ENCODE data around the gene CEP295NL.
A peak's percentile ranks its signal among the peaks of the same experiment; 100 is the strongest.
"Not testable (repeated sequence)": the region's sequence is repeated elsewhere in the genome, so short reads cannot be mapped to it uniquely, and the experiment has no call there.

The CEP295NL gene

DNA sequence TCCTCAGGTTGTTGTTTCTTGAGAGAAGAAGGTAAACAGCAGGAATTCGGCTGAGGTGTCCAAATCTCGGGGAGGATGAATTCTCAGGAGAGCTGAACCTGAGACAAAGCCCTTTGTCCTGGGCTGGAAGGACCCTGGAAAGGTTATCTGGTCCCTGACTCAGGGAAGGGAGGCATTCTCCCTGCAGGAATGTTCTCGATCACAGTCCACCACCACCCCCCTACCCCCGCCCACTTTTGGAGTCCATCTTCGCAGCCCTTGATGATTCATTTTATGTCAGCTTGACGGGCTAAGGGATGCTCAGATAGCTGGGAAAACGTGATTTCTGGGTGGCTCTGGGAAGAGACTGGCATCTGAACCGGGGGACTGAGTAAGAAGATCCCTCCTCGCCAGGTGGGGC is 1.4 kb upstream of the CEP295NL start:
- DNase-seq: no peak

DNA sequence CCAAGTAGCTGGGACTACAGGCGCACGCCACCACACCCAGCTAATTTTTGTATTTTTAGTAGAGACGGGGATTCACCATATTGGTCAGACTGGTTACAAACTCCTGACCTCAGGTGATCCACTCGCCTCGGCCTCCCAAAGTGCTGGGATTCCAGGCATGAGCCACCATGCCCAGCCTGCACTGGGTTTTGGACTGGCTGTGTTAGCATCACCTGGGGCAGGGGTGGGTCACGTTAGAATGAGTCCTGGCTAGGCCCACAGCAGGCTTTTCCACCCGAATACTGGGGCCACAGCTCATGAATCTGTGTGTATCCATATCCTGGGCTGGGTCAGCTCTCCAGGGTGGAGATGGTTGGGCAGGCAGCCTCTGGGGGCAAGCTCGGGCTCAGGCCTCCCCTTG is 770 bp downstream of the CEP295NL start:
- not testable (repeated sequence) for DNase-seq

DNA sequence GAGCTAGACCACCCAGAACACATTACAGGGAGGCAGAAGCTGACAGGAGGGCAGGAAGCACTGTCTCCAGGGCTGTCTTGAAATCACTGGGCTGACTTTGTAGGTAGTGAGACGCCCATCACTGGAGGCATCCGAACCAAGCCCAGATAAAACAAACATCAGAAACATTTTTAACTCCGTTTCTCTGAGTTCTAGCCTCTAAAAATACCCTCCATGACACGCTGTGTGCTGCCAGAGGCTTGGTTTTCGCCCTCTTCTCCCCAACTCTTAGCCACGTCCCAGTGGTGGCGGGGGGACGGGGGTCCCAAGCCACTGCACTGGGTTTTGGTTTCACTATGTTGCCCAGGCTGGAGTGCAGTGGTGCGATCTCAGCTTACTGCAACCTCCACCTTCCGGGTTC is 1.2 kb downstream of the CEP295NL start:
- no peak for DNase-seq

DNA sequence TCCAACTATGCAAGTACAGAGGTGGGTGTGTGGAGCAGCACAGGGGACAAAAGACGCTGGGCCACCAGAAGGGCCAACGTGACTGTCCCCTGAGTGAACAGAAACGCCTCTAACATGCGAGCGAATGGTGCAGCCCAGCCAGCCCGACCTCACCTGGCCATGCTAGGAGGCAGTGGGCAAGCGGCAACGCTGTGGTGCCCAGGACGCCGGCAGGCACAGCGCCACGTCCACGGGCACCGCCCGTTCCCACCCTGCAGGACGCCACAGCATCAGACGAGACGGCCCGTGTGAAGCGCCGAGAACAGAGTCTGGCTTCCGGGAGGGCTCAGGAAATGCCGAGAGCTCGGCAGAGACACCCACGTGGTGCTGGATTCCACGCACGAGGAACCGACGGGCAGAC is 2.2 kb downstream of the CEP295NL start:
- no peak for DNase-seq

DNA sequence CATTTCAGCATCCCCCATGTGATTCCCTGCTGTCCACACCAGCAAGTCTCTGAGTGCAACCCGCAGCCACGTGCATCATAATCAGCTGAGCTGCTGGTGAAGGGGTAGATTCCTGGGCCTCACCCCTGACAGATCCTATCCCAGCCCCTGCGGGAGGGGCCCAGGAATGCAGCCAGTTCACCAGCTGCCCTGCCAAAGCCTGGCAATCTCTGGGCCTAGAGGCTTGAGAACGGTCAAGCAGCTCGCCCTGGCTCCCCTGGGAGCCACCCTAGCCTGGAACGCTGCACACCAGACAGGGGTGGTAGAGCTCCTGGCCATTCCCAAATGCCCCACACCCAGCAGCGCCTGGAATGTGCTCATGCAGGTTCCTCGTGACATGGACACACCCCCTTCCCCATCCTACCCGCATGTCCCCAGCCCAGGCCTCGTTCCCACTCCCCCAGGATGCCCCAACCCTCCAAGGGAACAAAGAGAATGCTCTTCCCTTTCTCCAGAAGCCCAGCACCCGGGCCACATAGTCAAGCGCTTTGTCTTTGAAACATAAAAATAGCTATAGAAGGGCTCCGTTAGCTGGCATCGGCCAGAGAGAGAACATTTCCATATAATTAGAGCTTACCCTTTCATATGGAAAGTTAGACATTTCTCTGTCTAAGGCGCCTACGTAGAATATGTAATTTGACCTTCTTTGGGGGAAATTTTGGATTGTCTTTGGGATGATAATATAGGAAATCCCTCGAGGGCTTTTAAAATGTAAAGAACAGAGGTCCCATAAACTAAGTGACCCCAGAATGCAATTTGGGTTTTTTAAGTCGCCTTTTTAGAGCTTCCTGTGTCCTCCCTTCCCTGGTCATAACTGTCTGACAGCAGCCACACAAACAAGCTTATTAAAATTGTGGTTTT is 3.4 kb downstream of the CEP295NL start:
- no peak for DNase-seq

GRCh38 chr17:78898947-78899346 is 4.1 kb downstream of the CEP295NL start:
- DNase-seq: no peak

GRCh38 chr17:78898075-78898836 is 4.7 kb downstream of the CEP295NL start:
- DNase-seq: no peak

GRCh38 chr17:78897664-78898047 is 5.3 kb downstream of the CEP295NL start:
- no peak for DNase-seq

DNA sequence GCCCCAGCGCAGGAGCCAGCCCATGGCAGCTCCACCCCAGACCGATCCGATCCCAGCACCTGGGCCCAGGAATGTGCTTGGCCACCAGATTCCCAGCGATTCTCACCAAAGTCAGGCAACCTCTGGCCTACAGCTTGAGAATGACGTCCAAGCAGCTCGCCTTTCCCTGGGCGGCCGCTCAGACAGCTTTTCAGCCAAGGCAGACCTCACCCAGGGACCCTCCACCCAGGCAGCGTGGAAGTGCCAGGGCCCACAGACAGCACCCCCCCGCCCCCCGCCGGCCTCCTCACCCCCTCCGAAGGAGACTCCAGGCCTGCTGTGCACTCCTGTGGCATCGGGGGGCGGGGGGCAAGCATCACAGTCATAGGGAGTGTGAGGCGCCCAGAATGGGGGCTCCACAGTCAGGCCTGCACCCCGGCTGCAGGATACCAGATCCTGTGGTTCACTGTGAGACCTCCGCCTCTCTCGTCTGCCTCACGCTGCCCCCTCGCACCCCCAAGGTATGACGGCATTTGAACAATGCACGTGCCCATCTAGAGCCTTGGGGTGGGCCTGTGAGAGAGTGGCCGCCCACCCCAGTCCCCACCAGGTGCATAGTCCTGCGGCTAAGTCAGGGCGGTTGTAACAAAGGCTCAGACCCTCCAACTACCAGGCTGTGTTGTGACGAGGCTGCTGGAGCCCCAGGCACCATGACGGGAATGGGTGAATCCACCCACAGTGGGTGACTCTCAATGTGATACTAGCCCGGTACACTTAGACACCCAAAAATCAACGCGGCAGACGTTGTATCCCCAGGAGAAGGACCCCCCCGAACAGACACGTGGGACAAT is 6.0 kb downstream of the CEP295NL start:
- DNase-seq: no peak

GRCh38 chr17:78896091-78896833 is 6.7 kb downstream of the CEP295NL start:
- DNase-seq: no peak

DNA sequence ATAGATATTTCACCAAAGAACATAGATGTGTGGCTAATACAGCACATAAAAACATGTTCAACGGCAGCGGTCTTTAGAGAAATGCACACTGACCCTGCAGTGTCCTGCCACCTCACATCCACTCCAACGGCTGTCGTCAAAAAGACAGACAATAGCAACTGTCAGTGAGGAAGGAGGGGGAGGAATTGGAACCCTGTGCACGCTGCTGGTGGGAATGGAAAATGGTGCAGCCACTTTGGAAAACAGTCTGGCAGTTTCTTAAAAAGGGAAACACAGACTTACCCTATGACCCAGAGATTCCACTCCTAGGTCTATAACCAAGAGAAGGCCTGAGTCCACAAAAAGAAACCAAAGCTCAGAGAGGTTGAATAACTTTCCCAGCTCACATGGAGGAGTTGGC is 7.7 kb downstream of the CEP295NL start:
- DNase-seq: no peak

DNA sequence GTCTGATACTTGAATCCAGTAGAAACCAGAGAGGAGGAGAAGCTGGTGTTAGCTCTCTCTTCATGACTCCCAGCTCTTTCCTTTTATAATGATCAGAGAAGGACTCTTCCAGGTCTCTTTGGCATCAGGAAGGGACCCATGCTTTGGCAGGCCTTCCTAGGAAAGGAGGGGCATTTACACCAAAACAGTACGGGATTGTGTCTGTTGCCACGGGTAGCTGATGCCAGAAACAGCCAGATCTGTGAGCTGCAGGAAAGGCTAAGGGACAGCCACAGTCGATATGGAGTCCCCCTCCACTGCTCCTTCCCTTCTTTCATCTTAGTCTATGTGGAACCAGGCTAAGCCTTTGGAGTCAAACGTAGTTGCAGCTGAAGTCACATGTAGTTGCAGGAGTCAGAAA is 9.3 kb downstream of the CEP295NL start:
- DNase-seq: no peak

GRCh38 chr17:78892936-78893379 is 10.0 kb downstream of the CEP295NL start:
- DNase-seq: peak; percentile 49

GRCh38 chr17:78892520-78892919 is 10.5 kb downstream of the CEP295NL start:
- DNase-seq: no peak

DNA sequence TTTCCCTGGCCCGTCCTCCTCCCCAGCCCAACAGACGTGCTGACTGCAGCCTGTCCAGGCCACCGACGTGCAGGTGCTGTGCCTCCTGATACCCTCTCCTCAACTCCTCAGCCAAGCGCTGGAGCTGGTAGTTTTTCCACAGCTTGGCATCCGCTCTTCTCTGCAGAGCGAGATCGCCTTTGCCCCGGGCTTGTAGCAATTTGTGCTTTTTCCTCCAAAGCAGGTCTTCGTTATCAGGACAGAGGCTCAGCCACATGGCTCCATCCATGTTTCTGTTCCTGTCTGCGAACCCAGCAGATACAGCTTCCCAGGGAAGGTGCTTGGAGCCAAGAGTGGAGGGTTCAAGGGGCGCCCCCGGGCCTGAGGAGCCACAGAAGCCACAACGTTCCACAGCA is 10.9 kb downstream of the CEP295NL start:
- no peak for DNase-seq

DNA sequence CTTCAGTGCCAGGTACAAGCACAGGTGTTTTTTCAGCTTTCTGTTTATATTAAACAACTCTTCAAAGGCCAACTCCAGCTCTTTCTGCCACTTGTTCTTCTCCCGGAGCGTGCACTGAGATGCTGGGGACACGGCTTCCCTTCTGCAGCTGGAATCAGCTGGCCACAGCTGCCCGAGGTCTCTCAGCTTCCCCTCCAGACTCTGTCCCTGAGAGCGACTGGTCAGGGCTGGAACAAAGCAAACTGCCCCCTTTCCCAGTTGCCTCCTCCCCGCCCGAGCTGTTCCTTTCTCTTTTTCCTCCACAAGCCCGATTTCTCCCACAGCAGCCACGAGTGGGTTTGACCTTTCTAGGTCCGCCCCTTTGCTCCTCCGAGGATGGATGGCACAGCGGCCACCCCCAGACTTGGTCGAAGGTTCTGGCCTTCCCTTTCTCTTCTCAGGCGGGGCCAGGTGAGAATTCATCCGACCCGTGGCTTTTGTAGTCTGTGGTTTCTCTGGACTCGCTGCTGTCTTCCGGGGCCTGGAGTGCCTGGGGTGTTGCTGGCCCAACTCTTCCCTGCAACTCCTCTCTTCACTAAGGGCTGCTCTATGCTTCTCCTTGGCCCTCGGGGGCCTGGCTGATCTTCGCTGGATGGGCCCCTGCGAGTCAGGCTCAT is 11.5 kb downstream of the CEP295NL start:
- DNase-seq: no peak

- peak; percentile 83 for DNase-seq
Observed at GRCh38 chr17:78890498-78890897, 12.5 kb downstream of the CEP295NL start.

GRCh38 chr17:78890096-78890495 is 12.9 kb downstream of the CEP295NL start:
- DNase-seq: not testable (repeated sequence)

GRCh38 chr17:78889531-78889930 is 13.5 kb downstream of the CEP295NL start:
- DNase-seq: no peak

- DNase-seq: no peak
Observed at GRCh38 chr17:78888941-78889518, 14.0 kb downstream of the CEP295NL start.

DNA sequence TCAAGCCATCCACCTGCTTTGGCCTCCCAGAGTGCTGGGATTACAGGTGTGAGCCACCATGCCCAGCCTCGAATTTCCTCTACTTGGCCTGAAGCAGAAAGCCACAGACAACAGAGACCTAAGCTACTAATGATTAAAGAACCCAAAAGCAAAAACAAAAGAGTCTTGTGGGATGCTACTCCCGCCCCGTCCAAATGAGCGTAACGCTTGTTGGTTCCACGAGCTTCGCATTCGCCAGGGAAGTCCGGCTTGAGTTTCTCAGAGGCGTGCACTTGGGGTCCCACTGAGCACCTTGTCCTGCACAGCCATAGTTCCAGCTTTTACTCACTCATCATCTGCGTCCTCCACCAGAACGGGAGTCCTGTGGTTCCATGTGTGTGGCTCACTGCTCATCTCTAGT is 16.0 kb downstream of the CEP295NL start:
- DNase-seq: no peak

GRCh38 chr17:78885956-78886355 is 17.0 kb downstream of the CEP295NL start:
- no peak for DNase-seq

Measured in hematopoietic multipotent progenitor cell treated with erythropoietin and hydrocortisone succinate and interleukin-3 and kit ligand, for 4 days (in vitro differentiated cells).